Peyer's patch (tissue), 4 donors: ENCODE measurements around the gene DNAH8. TPM values are rescaled to one million over a fixed set of nuclear protein-coding genes. Genes with fewer than 3 reads are reported as not detected.
A peak's percentile ranks its signal among the peaks of the same experiment; 100 is the strongest.

Source experiments
- DNase-seq, 3 donors: peaks; one replicate each; pipeline ENCODE4 v3.0.0-alpha.2; 2017 to 2019
- H3K27ac ChIP-seq, 4 donors: fragments of 200-600 bp; sonication (generic); one replicate each; pipeline ENCODE4 v1.5.1; 2016 to 2019
- H3K27me3 ChIP-seq, 2 donors: fragments of 200-600 bp; sonication (generic); one replicate each; pipeline ENCODE4 v1.5.1; 2019
- H3K36me3 ChIP-seq, 3 donors: fragments of 200-600 bp; sonication (generic); one replicate each; pipeline ENCODE4 v1.5.1; 2016 to 2019
- H3K4me1 ChIP-seq, 4 donors: fragments of 200-600 bp; sonication (generic); one replicate each; pipeline ENCODE4 v1.5.1; 2016 to 2019
- H3K4me3 ChIP-seq, 4 donors: fragments of 200-600 bp; sonication (generic); 1 replicate in 3 of 4; 2 replicates in 1 of 4; pipeline ENCODE4 v1.5.1; 2016 to 2019; ENCODE audit warnings: mild to moderate bottlenecking in 1 of 4
- H3K9me3 ChIP-seq, 4 donors: fragments of 200-600 bp; sonication (generic); one replicate each; pipeline ENCODE4 v1.5.1; 2016 to 2019; ENCODE audit warnings: mild to moderate bottlenecking in 1 of 4
- CTCF ChIP-seq, 6 experiments: fragments of 450-650 bp in 4 of 6; fragments of 200-600 bp in 2 of 6; sonication (generic) in 1 of 6; IDR thresholded peaks; one replicate each; pipeline ENCODE4 v1.5.1; 2017 to 2019; ENCODE audit warnings: antibody characterized with exemption in 6 of 6, mild to moderate bottlenecking in 3 of 6, moderate library complexity in 1 of 6
- POLR2A ChIP-seq, 2 donors: fragments of 450-650 bp; IDR thresholded peaks; one replicate each; pipeline ENCODE4 v1.5.1; 2017; ENCODE audit warnings: antibody characterized with exemption in 2 of 2, mild to moderate bottlenecking in 2 of 2, moderate library complexity in 2 of 2
- total RNA-seq, 4 donors: library from RNA; depleted of rRNA; stranded (reverse); fragments of >200 nt; gene quantifications; one replicate each; pipeline ENCODE4 v1.1.0, GENCODE V29; 2016

DNAH8 gene
- total RNA-seq, 4 donors from 2014 or later, result 0.83 TPM; not detected in 3

DNA sequence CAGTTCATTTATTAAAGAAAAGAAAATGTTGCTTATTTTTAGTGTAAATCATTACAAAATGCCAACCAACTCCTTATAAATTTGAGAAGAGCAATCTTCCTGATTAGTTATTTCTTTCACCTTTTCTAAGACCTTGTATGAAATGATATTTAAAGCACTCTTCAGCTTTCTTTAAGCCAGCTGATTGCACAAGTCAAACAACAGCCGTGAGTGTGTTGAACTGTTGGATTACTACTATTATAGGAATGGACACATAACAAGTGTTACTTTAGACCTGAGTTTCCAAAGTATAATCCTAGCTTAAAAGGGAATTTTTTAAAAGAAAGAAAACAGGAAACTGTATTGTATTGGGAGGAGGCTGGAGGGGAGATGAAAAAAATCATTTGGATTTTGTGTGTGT lies 306.7 kb downstream of the DNAH8 start:
- Histone ChIP-seq H3K4me1 (no peaks in the 10 kb centered on the region), H3K36me3 (no peaks in the 10 kb centered on the region), H3K27ac (no peak overlapping the region), H3K4me3 (no peak overlapping the region), H3K9me3 (no peaks in the 10 kb centered on the region), H3K27me3 (no peaks in the 10 kb centered on the region)
- TF ChIP-seq CTCF (IDR thresholded peaks at IDR 0.05), result no peak
- TF ChIP-seq POLR2A (IDR thresholded peaks at IDR 0.05), result no peak
- DNase-seq, result no peak

GRCh38 chr6:39026175-39026574 lies 311.1 kb downstream of the DNAH8 start:
- Histone ChIP-seq H3K27me3 (no peaks in the 10 kb centered on the region), H3K27ac (no peak overlapping the region), H3K4me3 (no peak overlapping the region), H3K4me1 (no peaks in the 10 kb centered on the region), H3K36me3 (no peaks in the 10 kb centered on the region), H3K9me3 (no peaks in the 10 kb centered on the region)
- TF ChIP-seq POLR2A (IDR thresholded peaks at IDR 0.05) (no peak), CTCF (IDR thresholded peaks at IDR 0.05) (no peak)
- no peak for DNase-seq

GRCh38 chr6:39029156-39030011 lies 314.3 kb downstream of the DNAH8 start:
- peak in 2 of 3 donors; percentile 60 for DNase-seq
- H3K9me3 ChIP-seq, result no peaks in the 10 kb centered on the region
- no peak overlapping the region for H3K27ac ChIP-seq
- no peaks in the 10 kb centered on the region for H3K27me3 ChIP-seq
- no peaks in the 10 kb centered on the region for H3K4me1 ChIP-seq
- H3K36me3 ChIP-seq, result no peaks in the 10 kb centered on the region
- no peak for TF ChIP-seq POLR2A (IDR thresholded peaks at IDR 0.05)
- peak in 4 of 6 experiments; percentile 47 to 60 (median 53) for TF ChIP-seq CTCF (IDR thresholded peaks at IDR 0.05)
- H3K4me3 ChIP-seq, result no peak overlapping the region

GRCh38 chr6:39035681-39036080 lies 320.6 kb downstream of the DNAH8 start:
- H3K36me3 ChIP-seq, result no peaks in the 10 kb centered on the region
- no peaks in the 10 kb centered on the region for H3K9me3 ChIP-seq
- H3K27me3 ChIP-seq, result no peaks in the 10 kb centered on the region
- TF ChIP-seq POLR2A (IDR thresholded peaks at IDR 0.05) (no peak), CTCF (IDR thresholded peaks at IDR 0.05) (no peak)
- DNase-seq, result no peak
- no peaks in the 10 kb centered on the region for H3K4me1 ChIP-seq
- H3K27ac ChIP-seq, result no peak overlapping the region
- no peak overlapping the region for H3K4me3 ChIP-seq

GRCh38 chr6:39037082-39037508 lies 322.0 kb downstream of the DNAH8 start:
- no peak for TF ChIP-seq POLR2A (IDR thresholded peaks at IDR 0.05)
- DNase-seq, result no peak
- no peak overlapping the region for H3K27ac ChIP-seq
- H3K36me3 ChIP-seq, result no peaks in the 10 kb centered on the region
- no peaks in the 10 kb centered on the region for H3K9me3 ChIP-seq
- no peaks in the 10 kb centered on the region for H3K27me3 ChIP-seq
- H3K4me3 ChIP-seq, result no peak overlapping the region
- no peaks in the 10 kb centered on the region for H3K4me1 ChIP-seq

DNA sequence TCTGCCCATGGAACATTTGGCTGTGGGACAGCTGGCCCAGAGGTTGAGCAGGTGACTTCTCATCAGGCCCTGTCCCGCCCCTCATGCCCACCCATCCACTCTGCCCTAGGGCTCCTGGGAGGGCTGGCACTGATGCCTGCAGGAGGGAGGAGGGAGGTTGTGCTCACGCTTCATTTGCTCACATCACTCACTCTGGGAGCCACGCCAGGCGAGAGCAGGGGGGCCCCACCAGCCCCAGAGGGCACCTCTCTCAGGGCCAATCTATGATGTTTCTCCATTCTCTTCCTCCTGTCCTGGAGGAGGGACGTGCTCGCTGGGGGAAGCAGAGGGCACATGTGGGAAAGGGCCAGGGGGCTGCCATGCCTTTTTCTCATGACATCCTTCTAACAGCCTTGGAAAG lies 322.6 kb downstream of the DNAH8 start:
- Histone ChIP-seq H3K27ac (no peak overlapping the region), H3K27me3 (no peaks in the 10 kb centered on the region)
- TF ChIP-seq CTCF (IDR thresholded peaks at IDR 0.05) (no peak), POLR2A (IDR thresholded peaks at IDR 0.05) (no peak)

More for the DNA sequence above, 322.6 kb downstream of the DNAH8 start:
- no peak for DNase-seq
- H3K4me3 ChIP-seq, result no peak overlapping the region
- no peaks in the 10 kb centered on the region for H3K9me3 ChIP-seq
- no peaks in the 10 kb centered on the region for H3K36me3 ChIP-seq
- H3K4me1 ChIP-seq, result no peaks in the 10 kb centered on the region
